PC-9 (cell line): ENCODE measurements around the gene SHANK3. TPM values are rescaled to one million over a fixed set of nuclear protein-coding genes. Genes with fewer than 3 reads are reported as not detected.

ENCODE experiments used
- BruUV-seq: library from RNA; stranded (reverse); fragments of 400-500 nt; replicated peaks from 2 replicates; lab custom pipeline; 2021; lab: Mats Ljungman, UMichigan
- CTCF ChIA-PET: fragments of 300-600 bp; sonication (Branson Sonifier 250); formaldehyde crosslinking; loops from one replicate; lab custom pipeline; 2022; ENCODE audit warnings: antibody characterized with exemption; lab: Charles Lee
- POLR2A ChIA-PET: fragments of 300-600 bp; sonication (Branson Sonifier 250); formaldehyde crosslinking; loops from one replicate; lab custom pipeline; 2022; ENCODE audit warnings: antibody characterized with exemption; ENCODE audit not compliant: unreplicated experiment; lab: Charles Lee
- DNase-seq, 2 experiments: peaks; one replicate each; pipeline versions ENCODE4 v3.0.0 to v3.0.0-alpha.2; 2015 to 2022; ENCODE audit warnings: mixed read lengths in 1 of 2
- H2AFZ ChIP-seq: fragments of 200-600 bp; sonication (generic); 2 replicates; pipeline ENCODE4 v1.8.1; 2017; ENCODE audit warnings: antibody characterized with exemption
- H3F3A ChIP-seq: fragments of 200-600 bp; sonication (generic); 2 replicates; pipeline ENCODE4 v1.8.1; 2017; ENCODE audit warnings: antibody characterized with exemption, mild to moderate bottlenecking, low read depth; ENCODE audit not compliant: insufficient read depth
- H3K27ac ChIP-seq: fragments of 200-600 bp; sonication (generic); 2 replicates; pipeline ENCODE4 v1.6.1; 2016; ENCODE audit warnings: mixed run types
- H3K27me3 ChIP-seq: fragments of 200-600 bp; sonication (generic); 2 replicates; pipeline ENCODE4 v1.6.1; 2016; ENCODE audit warnings: low read depth, mixed run types; ENCODE audit not compliant: insufficient read depth
- H3K36me3 ChIP-seq: fragments of 200-600 bp; sonication (generic); 2 replicates; pipeline ENCODE4 v1.6.1; 2016; ENCODE audit warnings: low read depth, mixed run types
- H3K4me1 ChIP-seq: fragments of 200-600 bp; sonication (generic); replicated peaks from 2 replicates; pipeline ENCODE4 v1.6.1; 2016; ENCODE audit warnings: mixed run types; ENCODE audit not compliant: insufficient read depth
- H3K4me2 ChIP-seq: fragments of 200-600 bp; sonication (generic); 2 replicates; pipeline ENCODE4 v1.6.1; 2017; ENCODE audit warnings: mixed run types
- H3K4me3 ChIP-seq: fragments of 200-600 bp; sonication (generic); 2 replicates; pipeline ENCODE4 v1.6.1; 2016; ENCODE audit warnings: mixed run types
- H3K79me2 ChIP-seq: fragments of 200-600 bp; sonication (generic); 2 replicates; pipeline ENCODE4 v1.6.1; 2017; ENCODE audit warnings: low read depth, mixed run types
- H3K9me2 ChIP-seq: fragments of 200-600 bp; sonication (generic); 2 replicates; pipeline ENCODE4 v1.8.1; 2017; ENCODE audit warnings: mild to moderate bottlenecking; ENCODE audit not compliant: insufficient read depth
- H3K9me3 ChIP-seq: fragments of 200-600 bp; sonication (generic); 2 replicates; pipeline ENCODE4 v1.8.1; 2016; ENCODE audit warnings: low read depth; ENCODE audit not compliant: insufficient read depth
- H4K20me1 ChIP-seq: fragments of 200-600 bp; sonication (generic); 2 replicates; pipeline ENCODE4 v1.8.1; 2017; ENCODE audit not compliant: insufficient read depth
- CTCF ChIP-seq: fragments of 200-600 bp; sonication (generic); conservative IDR thresholded peaks from 2 replicates; pipeline ENCODE4 v1.6.1; 2017; ENCODE audit warnings: mixed run types, antibody characterized with exemption, mild to moderate bottlenecking, moderate library complexity
- EZH2 ChIP-seq: fragments of 200-600 bp; sonication (generic); IDR thresholded peaks from 2 replicates; pipeline ENCODE4 v1.8.0; 2017; ENCODE audit warnings: antibody characterized with exemption, low read depth
- intact Hi-C: fragments of 100-400 bp; cut with micrococcal nuclease; formaldehyde crosslinking; loops from one replicate; pipeline ENCODE4 v1.10.0; 2022; ENCODE audit not compliant: unreplicated experiment
- total RNA-seq: library from RNA; stranded (reverse); gene quantifications from 2 replicates; pipeline ENCODE4 v1.2.3, GENCODE V29; 2021

The SHANK3 gene
- total RNA-seq, 1 experiment from 2014 or later = 5.8 TPM

GRCh38 chr22:50708474-50708873, 35.9 kb downstream of the SHANK3 start:
- POLR2A ChIA-PET = no interaction called here
- intact Hi-C loops = no loop called here
- BruUV-seq = no TSS peak

GRCh38 chr22:50708996-50709395, 36.4 kb downstream of the SHANK3 start:
- Histone ChIP-seq H3K9me3 (no peaks in the 10 kb centered on the region), H3F3A (no peaks in the 10 kb centered on the region; the same call in 1 of the 2 replicates), H2AFZ (no peak overlapping the region), H3K4me1 (no peaks in the 10 kb centered on the region), H3K36me3 (no peaks in the 10 kb centered on the region), H3K4me2 (no peak overlapping the region), H3K27ac (no peak overlapping the region), H3K27me3 (no peaks in the 10 kb centered on the region), H3K9me2 (no peaks in the 10 kb centered on the region), H3K79me2 (no peaks in the 10 kb centered on the region), H4K20me1 (no peaks in the 10 kb centered on the region), H3K4me3 (no peak overlapping the region)
- intact Hi-C loops = no loop called here
- POLR2A ChIA-PET = no interaction called here
- BruUV-seq = no TSS peak
- no peak for DNase-seq
- no peak for TF ChIP-seq CTCF
- TF ChIP-seq EZH2 = no peak
- CTCF ChIA-PET = no interaction called here

More at GRCh38 chr22:50708474-50708873, 35.9 kb downstream of the SHANK3 start:
- Histone ChIP-seq H3K4me3 (no peak overlapping the region), H3K27me3 (no peaks in the 10 kb centered on the region), H3K79me2 (no peaks in the 10 kb centered on the region), H3K4me1 (no peaks in the 10 kb centered on the region), H2AFZ (no peak overlapping the region), H3K4me2 (no peak overlapping the region), H3K9me2 (no peaks in the 10 kb centered on the region), H3F3A (no peaks in the 10 kb centered on the region; the same call in 1 of the 2 replicates), H3K9me3 (no peaks in the 10 kb centered on the region), H4K20me1 (no peaks in the 10 kb centered on the region), H3K27ac (no peak overlapping the region), H3K36me3 (no peaks in the 10 kb centered on the region)
- no peak for DNase-seq
- CTCF ChIA-PET = interaction anchor here (0.7 kb wide), 1 partner anchor 192 kb away, joined by 14 read pairs; no protein-coding TSS in a partner anchor
- TF ChIP-seq EZH2 (no peak), CTCF (no peak)

GRCh38 chr22:50710221-50710620, 37.6 kb downstream of the SHANK3 start:
- Histone ChIP-seq H3K36me3 (no peaks in the 10 kb centered on the region), H3K4me1 (no peaks in the 10 kb centered on the region), H3K9me2 (no peaks in the 10 kb centered on the region), H2AFZ (no peak overlapping the region), H3K27me3 (no peaks in the 10 kb centered on the region), H3K4me3 (no peak overlapping the region), H3K4me2 (no peak overlapping the region), H3K79me2 (no peaks in the 10 kb centered on the region), H3K27ac (no peak overlapping the region), H3K9me3 (no peaks in the 10 kb centered on the region), H4K20me1 (no peaks in the 10 kb centered on the region), H3F3A (no peaks in the 10 kb centered on the region; the same call in 1 of the 2 replicates)
- no TSS peak for BruUV-seq
- TF ChIP-seq CTCF (no peak), EZH2 (no peak)
- no peak for DNase-seq
- intact Hi-C loops = no loop called here
- ChIA-PET CTCF (no interaction called here), POLR2A (no interaction called here)
